Activated naive CD4-positive, alpha-beta T cell treated with anti-CD3 and anti-CD28 coated beads, Interleukin-2, amount 50 U/mL, for 72 hours (primary cell): ENCODE measurements around the gene TMEM45B. TPM values are rescaled to one million over a fixed set of nuclear protein-coding genes. Genes with fewer than 3 reads are reported as not detected.
A peak's percentile ranks its signal among the peaks of the same experiment; 100 is the strongest.
"Not testable (repeated sequence)": the region's sequence is repeated elsewhere in the genome, so short reads cannot be mapped to it uniquely, and the experiment has no call there.

ENCODE experiments used
- ATAC-seq, 2 donors: fragments of 150-1000 bp; cut with Tn5 transposase; 2 replicates each; pipeline ENCODE4 v1.10.0; 2021; ENCODE audit warnings: mild to moderate bottlenecking in 2 of 2, moderate library complexity in 2 of 2
- DNase-seq, 2 donors: peaks; one replicate each; pipeline ENCODE4 v3.0.0; 2021 to 2022; ENCODE audit warnings: low spot score in 2 of 2
- H3K27ac Mint-ChIP-seq, 2 donors: one replicate each; pipeline ENCODE4 v1.8.0; 2022; ENCODE audit warnings: mild to moderate bottlenecking in 2 of 2, mixed read lengths in 2 of 2
- H3K36me3 Mint-ChIP-seq, 2 donors: one replicate each; pipeline ENCODE4 v1.8.0; 2022; ENCODE audit warnings: mixed read lengths in 2 of 2
- H3K9me3 Mint-ChIP-seq, 2 donors: one replicate each; pipeline ENCODE4 v1.8.0; 2022; ENCODE audit warnings: mixed read lengths in 2 of 2
- total RNA-seq, 2 donors: library from RNA; stranded (reverse); gene quantifications; one replicate each; pipeline ENCODE4 v1.2.3, GENCODE V29; 2022

Gene TMEM45B
- total RNA-seq, 2 donors from 2014 or later: 2.3 to 2.9 TPM

- H3K27ac Mint-ChIP-seq: no peak overlapping the region
- peaks cover 17 to 36% of the 10 kb centered on the region in 2 donors for H3K9me3 Mint-ChIP-seq
- DNase-seq: no peak
- ATAC-seq: no peak
- peaks cover 23 to 29% of the 10 kb centered on the region in 2 donors for H3K36me3 Mint-ChIP-seq
Observed at GRCh38 chr11:129795089-129795488, 20.6 kb upstream of the TMEM45B start.

- DNase-seq (no peak), ATAC-seq (no peak)
- Mint-ChIP-seq H3K36me3 (peaks cover 23 to 36% of the 10 kb centered on the region in 2 donors), H3K9me3 (peaks cover 22 to 37% of the 10 kb centered on the region in 2 donors), H3K27ac (peak overlapping the region in 1 of 2 donors; percentile 32)
Observed at GRCh38 chr11:129798212-129798611, 17.4 kb upstream of the TMEM45B start.

- not testable (repeated sequence) for ATAC-seq, DNase-seq, H3K27ac Mint-ChIP-seq
- Mint-ChIP-seq H3K9me3 (peaks cover 27 to 38% of the 10 kb centered on the region in 2 donors), H3K36me3 (peaks cover 31 to 52% of the 10 kb centered on the region in 2 donors)
Observed at GRCh38 chr11:129800162-129800561, 15.5 kb upstream of the TMEM45B start.

GRCh38 chr11:129800655-129801054 is 15.0 kb upstream of the TMEM45B start:
- H3K27ac Mint-ChIP-seq: no peak overlapping the region

GRCh38 chr11:129803533-129803932 is 12.1 kb upstream of the TMEM45B start:
- DNase-seq: no peak
- Mint-ChIP-seq H3K27ac (peak overlapping the region; percentile 19 to 69), H3K36me3 (peaks cover 15 to 52% of the 10 kb centered on the region in 2 donors), H3K9me3 (peaks cover 17 to 35% of the 10 kb centered on the region in 2 donors)
- no peak for ATAC-seq

More at GRCh38 chr11:129800655-129801054, 15.0 kb upstream of the TMEM45B start:
- peaks cover 26 to 52% of the 10 kb centered on the region in 2 donors for H3K36me3 Mint-ChIP-seq
- DNase-seq (no peak), ATAC-seq (no peak)
- peaks cover 23 to 39% of the 10 kb centered on the region in 2 donors for H3K9me3 Mint-ChIP-seq

GRCh38 chr11:129804012-129804411 is 11.6 kb upstream of the TMEM45B start:
- DNase-seq: no peak
- Mint-ChIP-seq H3K9me3 (peaks cover 12 to 30% of the 10 kb centered on the region in 2 donors), H3K36me3 (peaks cover 10 to 47% of the 10 kb centered on the region in 2 donors), H3K27ac (peak overlapping the region; percentile 19 to 69)
- no peak for ATAC-seq

GRCh38 chr11:129808241-129808640 is 7.4 kb upstream of the TMEM45B start:
- not testable (repeated sequence) for DNase-seq, ATAC-seq, H3K27ac Mint-ChIP-seq
- Mint-ChIP-seq H3K36me3 (peaks cover 8 to 31% of the 10 kb centered on the region in 2 donors), H3K9me3 (peaks cover 5 to 22% of the 10 kb centered on the region in 2 donors)

- no peak for DNase-seq
- H3K36me3 Mint-ChIP-seq: peaks cover 12 to 17% of the 10 kb centered on the region in 2 donors
- no peak for ATAC-seq
- peak overlapping the region in 1 of 2 donors; percentile 29 for H3K27ac Mint-ChIP-seq
- H3K9me3 Mint-ChIP-seq: peaks cover 0 to 6% of the 10 kb centered on the region in 2 donors
Observed at GRCh38 chr11:129813231-129813791, 2.3 kb upstream of the TMEM45B start.

- ATAC-seq (peak; percentile 70 to 73), DNase-seq (peak; percentile 68 to 71)
- Mint-ChIP-seq H3K27ac (peak overlapping the region in 1 of 2 donors; percentile 80), H3K36me3 (peaks cover 12 to 17% of the 10 kb centered on the region in 2 donors), H3K9me3 (peaks cover 0 to 6% of the 10 kb centered on the region in 2 donors)
Observed at GRCh38 chr11:129814244-129815014, 1.2 kb upstream of the TMEM45B start.

- no peak for DNase-seq
- Mint-ChIP-seq H3K9me3 (peaks cover 0 to 6% of the 10 kb centered on the region in 2 donors), H3K36me3 (peaks cover 12 to 17% of the 10 kb centered on the region in 2 donors), H3K27ac (no peak overlapping the region)
- no peak for ATAC-seq
Observed at GRCh38 chr11:129817534-129818051, 1.9 kb downstream of the TMEM45B start.

- not testable (repeated sequence) for H3K27ac Mint-ChIP-seq, H3K9me3 Mint-ChIP-seq, ATAC-seq, DNase-seq
- H3K36me3 Mint-ChIP-seq: peaks cover 12 to 16% of the 10 kb centered on the region in 2 donors
Observed at GRCh38 chr11:129818236-129818635, 2.6 kb downstream of the TMEM45B start.

- Mint-ChIP-seq H3K27ac (no peak overlapping the region), H3K36me3 (peaks cover 7 to 8% of the 10 kb centered on the region in 2 donors), H3K9me3 (peaks cover 0 to 6% of the 10 kb centered on the region in 2 donors)
- no peak for ATAC-seq
- DNase-seq: no peak
Observed at GRCh38 chr11:129819237-129819636, 3.6 kb downstream of the TMEM45B start.

- not testable (repeated sequence) for H3K36me3 Mint-ChIP-seq, H3K9me3 Mint-ChIP-seq, DNase-seq, ATAC-seq, H3K27ac Mint-ChIP-seq
Observed at GRCh38 chr11:129820228-129820627, 4.6 kb downstream of the TMEM45B start.

GRCh38 chr11:129823281-129823680 is 7.6 kb downstream of the TMEM45B start:
- H3K27ac Mint-ChIP-seq, DNase-seq, ATAC-seq, H3K36me3 Mint-ChIP-seq, H3K9me3 Mint-ChIP-seq: not testable (repeated sequence)

GRCh38 chr11:129823799-129824198 is 8.2 kb downstream of the TMEM45B start:
- not testable (repeated sequence) for H3K36me3 Mint-ChIP-seq, ATAC-seq, DNase-seq, H3K27ac Mint-ChIP-seq, H3K9me3 Mint-ChIP-seq

GRCh38 chr11:129825380-129825779 is 9.7 kb downstream of the TMEM45B start:
- H3K27ac Mint-ChIP-seq: no peak overlapping the region
- no peaks in the 10 kb centered on the region for H3K36me3 Mint-ChIP-seq
- ATAC-seq: peak in 1 of 2 donors; percentile 44
- no peak for DNase-seq
- no peaks in the 10 kb centered on the region for H3K9me3 Mint-ChIP-seq

GRCh38 chr11:129828301-129828836 is 12.7 kb downstream of the TMEM45B start:
- ATAC-seq (no peak), DNase-seq (no peak)
- H3K36me3 Mint-ChIP-seq: no peaks in the 10 kb centered on the region
- no peak overlapping the region for H3K27ac Mint-ChIP-seq
- H3K9me3 Mint-ChIP-seq: no peaks in the 10 kb centered on the region
